Stimulated activated CD4-positive, alpha-beta T cell treated with anti-CD3 and anti-CD28 coated beads, TNF-alpha, amount 100 ng/mL, for 4 hours (primary cell): ENCODE results near the gene TTC1.
"Not testable (repeated sequence)": the region's sequence is repeated elsewhere in the genome, so short reads cannot be mapped to it uniquely, and the experiment has no call there.

Experiments
- DNase-seq, 3 experiments: peaks; one replicate each; pipeline ENCODE4 v3.0.0-alpha.2; 2020; ENCODE audit warnings: low read depth in 3 of 3

The TTC1 gene, protein sequence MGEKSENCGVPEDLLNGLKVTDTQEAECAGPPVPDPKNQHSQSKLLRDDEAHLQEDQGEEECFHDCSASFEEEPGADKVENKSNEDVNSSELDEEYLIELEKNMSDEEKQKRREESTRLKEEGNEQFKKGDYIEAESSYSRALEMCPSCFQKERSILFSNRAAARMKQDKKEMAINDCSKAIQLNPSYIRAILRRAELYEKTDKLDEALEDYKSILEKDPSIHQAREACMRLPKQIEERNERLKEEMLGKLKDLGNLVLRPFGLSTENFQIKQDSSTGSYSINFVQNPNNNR

GRCh38 chr5:160008877-160009590 lies at the start of gene TTC1:
Gene TTC1, plus strand, starts transcription at chr5:160009139. Its CDS starts 1,390 bp downstream, at chr5:160010529.
- peak; percentile 58 to 91 (median 85) for DNase-seq

GRCh38 chr5:159961176-159962160 lies 47.5 kb upstream of the TTC1 start:
- no peak for DNase-seq

- DNase-seq, result no peak
These were observed 46.7 kb upstream of the TTC1 start for GRCh38 chr5:159962214-159962613.

DNA sequence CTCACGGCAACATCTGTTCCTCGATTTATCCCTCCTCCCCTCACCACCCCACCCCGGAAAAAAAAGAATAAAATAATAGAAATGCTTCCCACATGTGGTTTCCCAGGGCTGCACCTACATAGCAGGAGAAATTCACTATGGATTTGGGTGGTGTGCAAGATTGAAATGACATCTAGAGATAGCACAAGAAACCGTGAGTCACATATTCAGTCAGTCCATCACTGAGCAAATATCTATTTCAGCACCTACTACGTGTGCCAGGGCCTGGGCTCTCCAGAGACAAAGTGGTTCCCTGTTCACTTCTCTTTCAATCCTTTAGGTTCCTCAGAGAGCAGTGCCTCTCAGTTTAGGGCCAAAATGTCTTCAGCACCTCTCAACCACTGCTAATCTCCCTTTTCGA lies 45.0 kb upstream of the TTC1 start:
- DNase-seq, result no peak

DNA sequence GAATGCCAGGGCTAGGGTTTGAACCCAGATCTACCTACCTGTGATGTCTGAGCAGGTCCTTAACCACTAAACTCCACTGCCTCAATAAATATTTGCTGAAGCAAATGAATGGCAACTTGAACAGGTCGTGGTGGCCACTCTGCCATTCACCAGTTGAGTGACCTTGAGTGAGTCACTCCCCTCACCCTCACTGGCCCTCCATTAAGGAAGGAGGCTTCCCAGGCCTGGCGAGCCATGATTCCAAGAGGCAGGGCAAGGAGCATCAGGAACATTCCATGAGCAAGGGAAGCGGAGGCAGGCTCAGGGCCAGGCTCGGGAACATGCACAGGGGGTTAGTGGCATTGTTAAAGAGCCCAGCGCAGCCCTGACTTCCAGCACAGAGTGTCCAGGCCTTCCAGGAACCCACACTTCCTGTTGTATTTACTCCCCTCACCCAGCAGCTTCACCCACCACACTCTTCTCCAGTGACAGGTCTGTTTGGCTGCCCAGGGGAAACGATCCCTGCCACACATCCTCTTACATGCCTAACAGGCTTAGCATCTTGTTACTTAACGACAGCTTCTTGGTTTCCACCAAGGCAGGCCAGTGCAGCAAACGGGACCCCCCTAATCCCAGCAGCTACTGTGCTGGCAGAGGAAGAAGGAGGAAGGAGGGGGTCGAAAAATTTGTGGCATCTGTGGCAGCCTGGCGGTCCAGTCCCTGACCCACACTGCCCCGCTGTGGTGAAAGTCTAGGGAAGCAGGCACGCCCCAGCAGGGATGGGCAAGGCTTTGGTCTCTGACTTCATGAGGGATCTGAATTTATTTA lies 43.7 kb upstream of the TTC1 start:
- no peak for DNase-seq

DNA sequence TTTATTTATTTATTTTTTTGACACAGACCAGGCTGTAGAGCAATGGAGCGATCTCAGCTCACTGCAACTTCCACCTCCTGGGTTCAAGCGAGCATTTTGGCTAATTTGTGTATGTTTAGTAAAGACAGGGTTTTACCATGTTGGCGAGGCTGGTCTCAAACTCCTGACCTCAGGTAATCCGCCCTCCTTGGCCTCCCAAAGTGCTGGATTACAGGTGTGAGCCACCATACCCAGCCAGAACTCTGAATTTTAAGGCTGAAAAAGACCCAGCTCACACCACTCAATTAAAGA lies 43.2 kb upstream of the TTC1 start:
- not testable (repeated sequence) for DNase-seq

GRCh38 chr5:159969966-159970365 lies 39.0 kb upstream of the TTC1 start:
- DNase-seq, result no peak

GRCh38 chr5:159971038-159971437 lies 37.9 kb upstream of the TTC1 start:
- no peak for DNase-seq

DNA sequence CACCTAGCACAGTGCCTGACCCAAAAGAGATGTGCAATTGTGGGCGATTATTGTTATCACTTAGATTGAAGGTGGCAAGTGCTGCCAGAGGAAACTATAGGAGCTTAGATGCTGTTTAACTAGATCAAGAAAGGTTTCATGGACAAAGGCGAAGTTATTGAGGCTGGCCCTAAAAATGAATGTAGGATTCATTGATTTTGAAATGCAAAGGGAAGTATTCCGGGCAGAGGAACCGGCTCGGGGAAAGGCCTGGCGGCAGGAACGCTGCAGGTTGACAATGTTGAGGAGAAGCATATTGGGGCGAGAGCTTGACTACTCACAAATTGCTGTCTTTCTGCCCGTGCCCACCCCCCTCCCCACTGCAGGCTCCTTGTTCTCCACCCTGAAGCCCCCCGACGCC lies 37.4 kb upstream of the TTC1 start:
- DNase-seq, result no peak

DNA sequence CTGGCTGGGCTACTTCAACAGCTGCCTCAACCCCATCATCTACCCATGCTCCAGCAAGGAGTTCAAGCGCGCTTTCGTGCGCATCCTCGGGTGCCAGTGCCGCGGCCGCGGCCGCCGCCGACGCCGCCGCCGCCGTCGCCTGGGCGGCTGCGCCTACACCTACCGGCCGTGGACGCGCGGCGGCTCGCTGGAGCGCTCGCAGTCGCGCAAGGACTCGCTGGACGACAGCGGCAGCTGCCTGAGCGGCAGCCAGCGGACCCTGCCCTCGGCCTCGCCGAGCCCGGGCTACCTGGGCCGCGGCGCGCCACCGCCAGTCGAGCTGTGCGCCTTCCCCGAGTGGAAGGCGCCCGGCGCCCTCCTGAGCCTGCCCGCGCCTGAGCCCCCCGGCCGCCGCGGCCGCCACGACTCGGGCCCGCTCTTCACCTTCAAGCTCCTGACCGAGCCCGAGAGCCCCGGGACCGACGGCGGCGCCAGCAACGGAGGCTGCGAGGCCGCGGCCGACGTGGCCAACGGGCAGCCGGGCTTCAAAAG lies 36.9 kb upstream of the TTC1 start:
- DNase-seq, result no peak

DNA sequence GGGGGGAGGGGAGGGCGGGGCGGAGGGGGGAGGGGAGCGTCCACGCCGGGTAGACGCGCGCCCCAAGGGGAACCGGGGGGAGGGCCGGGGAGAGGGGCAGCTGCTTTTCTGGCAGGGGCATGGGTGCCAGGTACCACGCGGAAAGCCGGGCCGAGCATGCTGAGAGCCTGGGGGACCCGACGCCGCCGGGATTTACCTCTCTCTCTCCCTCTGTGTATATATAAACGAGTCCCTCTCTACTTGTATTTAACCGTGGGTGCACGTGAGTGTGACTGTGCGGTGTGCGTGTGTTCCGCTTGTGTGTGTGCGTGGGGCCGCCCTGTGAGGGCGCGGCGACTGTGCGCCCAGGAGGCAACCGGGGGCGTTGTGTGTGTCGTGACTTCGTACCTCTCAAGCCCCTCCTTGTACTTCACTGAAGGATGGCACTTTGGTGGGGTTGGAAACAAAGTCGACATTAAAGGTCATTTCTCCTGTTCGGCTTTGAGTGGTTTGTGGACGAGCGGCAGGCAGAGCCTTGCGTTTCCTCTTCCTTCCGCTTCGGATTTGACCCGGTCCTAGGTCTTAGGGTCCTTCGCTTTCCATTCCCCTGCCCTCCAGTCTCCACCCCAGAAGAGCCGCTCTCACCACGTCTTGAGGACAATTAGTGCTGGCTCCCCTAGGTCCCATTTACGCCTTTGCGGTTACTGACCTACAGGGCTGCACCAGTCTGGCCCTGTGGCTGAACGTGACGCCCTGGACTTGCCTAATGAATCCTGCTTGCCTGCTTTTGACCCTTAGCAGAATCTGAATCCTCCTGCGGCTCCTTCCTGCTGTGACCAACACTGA lies 36.2 kb upstream of the TTC1 start:
- no peak for DNase-seq

- DNase-seq, result no peak
These were observed 33.4 kb upstream of the TTC1 start for GRCh38 chr5:159975462-159976019.

DNA sequence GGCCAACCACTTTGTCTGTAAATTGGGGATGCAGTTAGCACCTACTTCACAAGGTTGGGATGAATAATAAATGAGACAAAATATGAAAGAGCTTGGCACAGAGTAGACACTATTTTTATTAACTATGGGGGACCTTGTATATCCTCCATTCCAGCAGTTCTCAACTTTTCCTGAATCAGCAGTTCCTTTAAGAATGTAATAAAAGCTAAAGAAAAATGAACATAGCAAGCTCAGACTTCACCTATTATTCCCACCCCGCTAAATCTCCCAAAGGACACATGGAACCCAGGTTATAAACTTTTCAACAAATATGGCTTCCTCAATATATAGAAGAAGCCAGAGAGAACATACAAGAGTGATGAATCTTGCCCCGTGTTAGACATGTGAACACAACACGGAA lies 32.0 kb upstream of the TTC1 start:
- no peak for DNase-seq

- DNase-seq, result no peak
These were observed 30.6 kb upstream of the TTC1 start for GRCh38 chr5:159978358-159978757.

DNA sequence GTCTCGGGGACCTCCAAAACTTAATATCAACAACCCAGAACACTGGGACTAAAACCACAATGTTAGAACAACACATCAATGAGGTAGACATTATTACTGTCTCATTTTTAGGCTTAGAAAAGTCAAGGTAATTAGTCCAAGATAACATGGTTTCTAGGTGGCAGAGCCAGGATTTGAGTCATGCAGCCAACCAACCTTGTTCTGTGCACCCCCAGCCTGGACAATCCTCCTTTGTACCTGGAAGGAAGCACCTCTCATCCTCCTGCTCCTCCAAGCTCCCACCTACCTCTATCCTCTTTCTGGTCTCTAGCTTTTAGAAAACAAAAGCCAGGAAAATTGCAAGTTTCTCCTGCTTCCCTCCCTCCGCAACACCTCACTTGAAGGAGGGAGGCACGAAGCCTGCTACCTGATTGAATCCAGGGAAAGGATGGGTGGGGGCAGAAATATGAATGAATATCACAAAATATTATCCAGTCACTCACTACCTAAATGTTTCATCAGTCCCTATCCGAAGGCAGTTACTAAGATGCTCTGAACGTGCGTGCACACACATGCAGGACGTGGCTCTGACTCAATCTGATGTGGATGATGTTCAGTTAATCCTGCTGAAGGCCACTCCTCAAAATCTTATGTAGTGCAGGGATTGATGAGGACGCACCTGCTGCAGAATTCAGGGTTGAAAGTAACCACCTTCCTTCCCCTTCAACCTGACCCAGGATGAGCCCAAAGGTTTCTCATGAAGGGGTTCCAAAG lies 26.3 kb upstream of the TTC1 start:
- no peak for DNase-seq

GRCh38 chr5:159987031-159987674 lies 21.8 kb upstream of the TTC1 start:
- DNase-seq, result peak; percentile 52 to 58 (median 54)

DNA sequence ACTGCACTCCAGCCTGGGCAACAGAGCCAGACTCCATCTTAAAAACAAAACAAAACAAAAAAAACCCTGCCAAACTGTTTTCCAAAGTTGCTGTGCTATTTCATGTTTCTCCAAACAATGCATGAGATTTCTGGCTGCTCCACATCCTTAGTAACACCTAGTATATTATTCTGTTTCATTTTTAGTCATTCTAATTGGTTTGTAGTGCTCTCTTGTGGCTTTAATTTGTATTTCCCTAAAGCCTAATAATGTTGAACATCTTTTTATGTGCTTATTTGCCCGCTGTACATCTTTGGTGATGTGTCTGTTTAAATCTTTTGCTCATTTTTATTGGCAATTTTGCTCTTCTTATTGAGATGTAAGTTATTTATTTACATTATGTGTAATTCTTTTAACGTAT lies 18.4 kb upstream of the TTC1 start:
- DNase-seq, result no peak

DNA sequence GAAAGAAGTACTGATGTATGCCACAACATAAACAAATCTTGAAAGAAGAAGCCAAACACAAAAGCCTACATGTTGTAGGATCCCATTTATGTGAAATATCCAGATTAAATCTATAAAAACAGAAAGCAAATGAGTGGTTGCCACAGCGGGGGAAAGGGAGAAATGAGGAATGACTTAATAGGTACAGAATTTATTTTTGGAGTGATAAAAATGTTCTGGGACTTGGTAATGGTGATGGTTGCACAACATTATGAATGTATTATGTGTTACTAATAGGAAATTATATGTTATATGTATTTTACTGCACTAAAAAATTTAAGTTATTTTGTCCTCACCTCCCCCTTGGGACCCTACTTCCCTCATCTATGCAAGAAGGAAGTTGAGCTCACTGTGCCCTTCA lies 16.4 kb upstream of the TTC1 start:
- no peak for DNase-seq

DNA sequence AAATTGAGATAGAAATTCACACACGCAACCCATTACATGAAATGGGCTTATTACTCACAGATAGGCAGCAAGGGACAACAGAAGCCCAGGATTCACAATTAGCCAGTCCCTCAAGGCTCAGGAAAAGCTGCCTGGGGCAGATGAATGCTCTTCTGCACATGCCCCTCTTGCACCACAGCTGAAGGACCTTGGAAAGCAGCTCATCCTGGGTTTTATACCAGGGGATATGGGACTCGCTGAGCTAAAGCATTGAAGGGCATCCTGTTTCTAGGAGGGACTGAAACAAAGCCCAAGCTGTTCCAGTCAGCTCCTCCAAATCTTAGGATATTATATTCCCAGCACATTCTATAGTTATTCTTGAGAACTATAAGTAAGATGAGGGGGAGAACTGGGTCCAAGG lies 15.7 kb upstream of the TTC1 start:
- DNase-seq, result no peak
